DOHH2 (cell line): ENCODE measurements around the gene MTMR2.
A peak's percentile ranks its signal among the peaks of the same experiment; 100 is the strongest.

Experiments used
- H3F3A ChIP-seq: fragments of 200-600 bp; sonication (generic), shearing (Covaris generic); 2 replicates; pipeline ENCODE4 v1.6.0; 2016; ENCODE audit warnings: antibody characterized with exemption, mild to moderate bottlenecking; ENCODE audit not compliant: control insufficient read depth, insufficient read depth
- H3K27ac ChIP-seq: fragments of 200-600 bp; sonication (generic); 2 replicates; pipeline ENCODE4 v1.5.1; 2014; ENCODE audit warnings: low read depth, mild to moderate bottlenecking, low read length, moderate library complexity
- H3K27me3 ChIP-seq: fragments of 200-600 bp; sonication (generic); 2 replicates; pipeline ENCODE4 v1.6.1; 2014; ENCODE audit warnings: mild to moderate bottlenecking, low read length, mixed read lengths; ENCODE audit not compliant: control insufficient read depth
- H3K36me3 ChIP-seq: fragments of 200-600 bp; sonication (generic); 2 replicates; pipeline ENCODE4 v1.6.1; 2014; ENCODE audit warnings: mild to moderate bottlenecking, low read length, moderate library complexity, mixed read lengths; ENCODE audit not compliant: control insufficient read depth
- H3K4me1 ChIP-seq: fragments of 200-600 bp; sonication (generic); 2 replicates; pipeline ENCODE4 v1.6.1; 2014; ENCODE audit warnings: mild to moderate bottlenecking, low read length, mixed read lengths; ENCODE audit not compliant: control insufficient read depth
- H3K4me2 ChIP-seq: fragments of 200-600 bp; sonication (generic); 2 replicates; pipeline ENCODE4 v1.6.0; 2014; ENCODE audit warnings: mild to moderate bottlenecking, low read length, moderate library complexity
- H3K4me3 ChIP-seq: fragments of 200-600 bp; sonication (generic); 2 replicates; pipeline ENCODE4 v1.5.1; 2014; ENCODE audit warnings: mild to moderate bottlenecking, low read length, mixed read lengths
- H3K79me2 ChIP-seq: fragments of 200-600 bp; sonication (generic); 2 replicates; pipeline ENCODE4 v1.6.1; 2014; ENCODE audit warnings: mild to moderate bottlenecking, low read length, mixed read lengths; ENCODE audit not compliant: control insufficient read depth
- H3K9me2 ChIP-seq: fragments of 200-600 bp; sonication (generic); replicated peaks from 2 replicates; pipeline ENCODE4 v1.6.1; 2014; ENCODE audit warnings: mild to moderate bottlenecking, low read length, mixed read lengths; ENCODE audit not compliant: control insufficient read depth
- H3K9me3 ChIP-seq: fragments of 200-600 bp; sonication (generic); 2 replicates; pipeline ENCODE4 v1.6.1; 2014; ENCODE audit warnings: antibody characterized with exemption, low read length, mixed read lengths; ENCODE audit not compliant: control insufficient read depth, insufficient read depth
- H4K20me1 ChIP-seq: fragments of 200-600 bp; sonication (generic); 2 replicates; pipeline ENCODE4 v1.6.0; 2014; ENCODE audit warnings: low read depth, mild to moderate bottlenecking, antibody characterized with exemption, low read length, moderate library complexity; ENCODE audit not compliant: control insufficient read depth, insufficient read depth
- EZH2phosphoT487 ChIP-seq: fragments of 200-600 bp; sonication (generic); IDR thresholded peaks from 2 replicates; pipeline ENCODE4 v1.6.1; 2017; ENCODE audit warnings: borderline replicate concordance, mild to moderate bottlenecking, antibody characterized with exemption, low read length, moderate library complexity, mixed read lengths
- TF ChIP-seq, protein P1 (sequence below): fragments of 200-600 bp; sonication (generic); IDR thresholded peaks from one replicate; pipeline ENCODE4 v1.5.1; 2014; ENCODE audit warnings: antibody characterized with exemption, mild to moderate bottlenecking, low read depth, low read length; ENCODE audit not compliant: poor library complexity, severe bottlenecking

MTMR2 gene

GRCh38 chr11:95853138-95853537 is 70.8 kb downstream of the MTMR2 start:
- Histone ChIP-seq H3K36me3 (peaks cover 14% of the 10 kb centered on the region), H3K27me3 (no peaks in the 10 kb centered on the region), H3K9me3 (no peaks in the 10 kb centered on the region), H3K9me2 (no peaks in the 10 kb centered on the region), H3K4me2 (no peak overlapping the region), H3K79me2 (no peaks in the 10 kb centered on the region), H3K4me1 (no peaks in the 10 kb centered on the region), H4K20me1 (no peaks in the 10 kb centered on the region), H3K27ac (no peak overlapping the region), H3F3A (no peaks in the 10 kb centered on the region), H3K4me3 (no peak overlapping the region)
- TF ChIP-seq EZH2phosphoT487, result no peak
- TF ChIP-seq, protein P1, sequence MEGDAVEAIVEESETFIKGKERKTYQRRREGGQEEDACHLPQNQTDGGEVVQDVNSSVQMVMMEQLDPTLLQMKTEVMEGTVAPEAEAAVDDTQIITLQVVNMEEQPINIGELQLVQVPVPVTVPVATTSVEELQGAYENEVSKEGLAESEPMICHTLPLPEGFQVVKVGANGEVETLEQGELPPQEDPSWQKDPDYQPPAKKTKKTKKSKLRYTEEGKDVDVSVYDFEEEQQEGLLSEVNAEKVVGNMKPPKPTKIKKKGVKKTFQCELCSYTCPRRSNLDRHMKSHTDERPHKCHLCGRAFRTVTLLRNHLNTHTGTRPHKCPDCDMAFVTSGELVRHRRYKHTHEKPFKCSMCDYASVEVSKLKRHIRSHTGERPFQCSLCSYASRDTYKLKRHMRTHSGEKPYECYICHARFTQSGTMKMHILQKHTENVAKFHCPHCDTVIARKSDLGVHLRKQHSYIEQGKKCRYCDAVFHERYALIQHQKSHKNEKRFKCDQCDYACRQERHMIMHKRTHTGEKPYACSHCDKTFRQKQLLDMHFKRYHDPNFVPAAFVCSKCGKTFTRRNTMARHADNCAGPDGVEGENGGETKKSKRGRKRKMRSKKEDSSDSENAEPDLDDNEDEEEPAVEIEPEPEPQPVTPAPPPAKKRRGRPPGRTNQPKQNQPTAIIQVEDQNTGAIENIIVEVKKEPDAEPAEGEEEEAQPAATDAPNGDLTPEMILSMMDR, result no peak

- Histone ChIP-seq H3K9me2 (no peaks in the 10 kb centered on the region), H3K27me3 (no peaks in the 10 kb centered on the region), H3K27ac (no peak overlapping the region), H3K36me3 (peaks cover 22% of the 10 kb centered on the region), H4K20me1 (no peaks in the 10 kb centered on the region), H3K4me3 (no peak overlapping the region), H3F3A (no peaks in the 10 kb centered on the region), H3K4me1 (no peaks in the 10 kb centered on the region), H3K9me3 (no peaks in the 10 kb centered on the region), H3K79me2 (no peaks in the 10 kb centered on the region), H3K4me2 (no peak overlapping the region)
- TF ChIP-seq, protein P1, result no peak
- no peak for TF ChIP-seq EZH2phosphoT487
Measured at GRCh38 chr11:95850137-95850536, 73.8 kb downstream of the MTMR2 start.

GRCh38 chr11:95849087-95849825 is 74.7 kb downstream of the MTMR2 start:
- Histone ChIP-seq H3K4me2 (no peak overlapping the region), H3K4me1 (no peaks in the 10 kb centered on the region), H3K79me2 (no peaks in the 10 kb centered on the region)

More at GRCh38 chr11:95849087-95849825, 74.7 kb downstream of the MTMR2 start:
- no peak for TF ChIP-seq EZH2phosphoT487
- TF ChIP-seq, protein P1, result peak; percentile 55
- H3K27me3 ChIP-seq, result no peaks in the 10 kb centered on the region
- peaks cover 30% of the 10 kb centered on the region for H3K36me3 ChIP-seq
- no peaks in the 10 kb centered on the region for H4K20me1 ChIP-seq
- H3K9me2 ChIP-seq, result no peaks in the 10 kb centered on the region
- H3K4me3 ChIP-seq, result no peak overlapping the region
- H3K9me3 ChIP-seq, result no peaks in the 10 kb centered on the region
- no peak overlapping the region for H3K27ac ChIP-seq
- no peaks in the 10 kb centered on the region for H3F3A ChIP-seq
